ENCODE measurements around the gene ARHGEF12.
A peak's percentile ranks its signal among the peaks of the same experiment; 100 is the strongest.

The ARHGEF12 gene

GRCh38 chr11:120334332-120334731 lies 1.9 kb upstream of the ARHGEF12 start:
- DNase-seq (ENCODE audit: low read depth, low spot score): no peak
- Histone ChIP-seq H3K4me3 (no peak overlapping the region), H3K9ac (ENCODE audit: insufficient read length) (no peak overlapping the region), H3K27ac (no peak overlapping the region), H3K36me3 (ENCODE audit: insufficient read depth, low read length) (peaks cover 11% of the 10 kb centered on the region), H3K9me3 (ENCODE audit: low read depth, low read length) (no peaks in the 10 kb centered on the region)
- TF ChIP-seq EZH2 (IDR thresholded peaks at IDR 0.05) (no peak), POLR2AphosphoS5 (IDR thresholded peaks at IDR 0.05; ENCODE audit: borderline replicate concordance, low read depth, low read length) (no peak), FOXP2 (optimal IDR thresholded peaks at IDR 0.05; ENCODE audit: control extremely low read depth, extremely low read length, insufficient read depth) (no peak)

DNA sequence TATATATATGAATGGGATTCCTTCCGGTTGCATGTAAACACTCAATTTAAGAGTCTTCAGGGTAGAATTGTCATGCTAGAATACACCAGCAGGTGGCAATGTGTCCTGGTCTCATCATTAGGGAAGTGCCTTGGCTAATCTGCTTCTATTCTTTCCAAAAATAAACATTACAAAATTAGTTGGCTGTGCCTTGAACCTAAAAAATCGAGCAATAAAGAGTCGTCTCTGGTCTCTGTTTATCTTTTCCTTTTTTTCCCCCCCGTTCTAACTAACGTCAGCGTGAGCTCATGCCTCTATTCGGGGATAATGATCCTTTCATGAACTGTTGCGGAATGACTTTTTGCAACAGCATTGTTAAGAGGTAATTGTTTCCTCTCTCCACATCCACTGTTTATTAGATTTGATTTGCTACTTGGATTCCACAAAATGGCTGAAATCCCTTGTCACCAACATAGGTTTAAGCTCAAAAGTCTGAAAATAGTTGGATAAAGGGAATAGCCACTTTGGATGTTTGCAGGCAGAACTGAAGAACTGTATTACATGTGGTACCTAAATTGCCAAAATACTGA lies 1.2 kb upstream of the ARHGEF12 start:
- DNase-seq (ENCODE audit: low read depth, low spot score): peak; percentile 82
- H3K4me3 ChIP-seq: peak overlapping the region; percentile 90
- TF ChIP-seq EZH2 (IDR thresholded peaks at IDR 0.05) (no peak), FOXP2 (optimal IDR thresholded peaks at IDR 0.05; ENCODE audit: control extremely low read depth, extremely low read length, insufficient read depth) (no peak), POLR2AphosphoS5 (IDR thresholded peaks at IDR 0.05; ENCODE audit: borderline replicate concordance, low read depth, low read length) (no peak)
- peak overlapping the region; percentile 82 for H3K27ac ChIP-seq
- H3K9ac ChIP-seq (ENCODE audit: insufficient read length): peak overlapping the region; percentile 70
- peaks cover 9% of the 10 kb centered on the region for H3K36me3 ChIP-seq (ENCODE audit: insufficient read depth, low read length)
- H3K9me3 ChIP-seq (ENCODE audit: low read depth, low read length): no peaks in the 10 kb centered on the region

GRCh38 chr11:120335556-120335907 lies 681 bp upstream of the ARHGEF12 start:
- TF ChIP-seq POLR2AphosphoS5 (IDR thresholded peaks at IDR 0.05; ENCODE audit: borderline replicate concordance, low read depth, low read length) (no peak), FOXP2 (optimal IDR thresholded peaks at IDR 0.05; ENCODE audit: control extremely low read depth, extremely low read length, insufficient read depth) (no peak), EZH2 (IDR thresholded peaks at IDR 0.05) (no peak)
- peak overlapping the region; percentile 90 for H3K4me3 ChIP-seq
- H3K9me3 ChIP-seq (ENCODE audit: low read depth, low read length): no peaks in the 10 kb centered on the region
- no peak for DNase-seq (ENCODE audit: low read depth, low spot score)
- H3K27ac ChIP-seq: peak overlapping the region; percentile 82
- peak overlapping the region; percentile 70 for H3K9ac ChIP-seq (ENCODE audit: insufficient read length)
- H3K36me3 ChIP-seq (ENCODE audit: insufficient read depth, low read length): peaks cover 4% of the 10 kb centered on the region

- no peaks in the 10 kb centered on the region for H3K9me3 ChIP-seq (ENCODE audit: low read depth, low read length)
- no peak for DNase-seq (ENCODE audit: low read depth, low spot score)
- TF ChIP-seq POLR2AphosphoS5 (IDR thresholded peaks at IDR 0.05; ENCODE audit: borderline replicate concordance, low read depth, low read length) (no peak), EZH2 (IDR thresholded peaks at IDR 0.05) (no peak)
- no peaks in the 10 kb centered on the region for H3K36me3 ChIP-seq (ENCODE audit: insufficient read depth, low read length)
- H3K4me3 ChIP-seq: peak overlapping the region; percentile 90
- H3K27ac ChIP-seq: peak overlapping the region; percentile 47
- H3K9ac ChIP-seq (ENCODE audit: insufficient read length): peak overlapping the region; percentile 78
Observed at GRCh38 chr11:120336641-120337354, 585 bp downstream of the ARHGEF12 start.

DNA sequence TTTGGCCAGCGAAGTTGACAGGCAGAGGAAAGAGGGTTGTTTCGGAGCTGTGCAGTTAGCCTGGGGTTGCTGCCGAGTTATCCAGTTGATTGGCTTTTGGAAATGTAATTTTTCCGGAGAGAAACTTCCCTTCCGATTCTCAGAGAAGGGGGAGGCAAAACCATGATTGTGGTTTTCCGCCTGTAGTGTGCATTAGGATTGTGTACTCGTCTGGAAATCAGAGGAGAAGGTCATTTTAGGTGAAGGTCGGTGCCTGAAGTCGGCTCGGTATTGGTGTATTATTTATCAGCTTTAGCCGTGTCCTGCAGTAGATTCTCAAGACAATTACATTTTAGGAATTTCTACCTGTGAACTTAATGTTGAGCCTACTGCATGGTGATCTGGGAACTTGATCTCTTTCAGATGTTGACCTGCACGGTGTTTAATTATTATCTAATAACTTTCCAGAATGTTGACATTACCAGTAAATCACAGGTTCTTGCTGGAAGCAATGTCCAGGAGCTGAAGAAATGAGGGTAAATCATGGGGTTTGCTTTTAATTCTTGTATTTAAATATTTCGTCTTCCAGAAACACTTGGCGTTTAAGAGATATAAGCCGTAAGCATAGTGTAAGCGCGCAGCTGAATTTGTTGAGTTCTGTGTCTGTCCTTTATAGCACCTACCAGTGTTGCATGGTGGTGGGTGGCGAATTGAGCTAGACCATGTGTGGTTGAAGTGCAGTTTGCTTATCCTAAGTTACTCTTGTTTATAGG lies 1.3 kb downstream of the ARHGEF12 start:
- TF ChIP-seq EZH2 (IDR thresholded peaks at IDR 0.05): no peak
- TF ChIP-seq POLR2AphosphoS5 (IDR thresholded peaks at IDR 0.05; ENCODE audit: borderline replicate concordance, low read depth, low read length): no peak
- no peak for TF ChIP-seq FOXP2 (optimal IDR thresholded peaks at IDR 0.05; ENCODE audit: control extremely low read depth, extremely low read length, insufficient read depth)
- Histone ChIP-seq H3K4me3 (peak overlapping the region; percentile 90), H3K9ac (ENCODE audit: insufficient read length) (peak overlapping the region; percentile 78), H3K9me3 (ENCODE audit: low read depth, low read length) (no peaks in the 10 kb centered on the region), H3K27ac (peak overlapping the region; percentile 47), H3K36me3 (ENCODE audit: insufficient read depth, low read length) (peaks cover 3% of the 10 kb centered on the region; the same call in 1 of the 2 replicates)
- no peak for DNase-seq (ENCODE audit: low read depth, low spot score)

- H3K9me3 ChIP-seq (ENCODE audit: low read depth, low read length): no peaks in the 10 kb centered on the region
- TF ChIP-seq FOXP2 (optimal IDR thresholded peaks at IDR 0.05; ENCODE audit: control extremely low read depth, extremely low read length, insufficient read depth) (no peak), POLR2AphosphoS5 (IDR thresholded peaks at IDR 0.05; ENCODE audit: borderline replicate concordance, low read depth, low read length) (no peak), EZH2 (IDR thresholded peaks at IDR 0.05) (no peak)
- DNase-seq (ENCODE audit: low read depth, low spot score): no peak
- no peak overlapping the region for H3K27ac ChIP-seq
- peak overlapping the region; percentile 90 for H3K4me3 ChIP-seq
- H3K9ac ChIP-seq (ENCODE audit: insufficient read length): peak overlapping the region; percentile 78
- H3K36me3 ChIP-seq (ENCODE audit: insufficient read depth, low read length): peaks cover 6% of the 10 kb centered on the region; the same call in 1 of the 2 replicates
Observed at GRCh38 chr11:120338107-120338933, 2.1 kb downstream of the ARHGEF12 start.

DNA sequence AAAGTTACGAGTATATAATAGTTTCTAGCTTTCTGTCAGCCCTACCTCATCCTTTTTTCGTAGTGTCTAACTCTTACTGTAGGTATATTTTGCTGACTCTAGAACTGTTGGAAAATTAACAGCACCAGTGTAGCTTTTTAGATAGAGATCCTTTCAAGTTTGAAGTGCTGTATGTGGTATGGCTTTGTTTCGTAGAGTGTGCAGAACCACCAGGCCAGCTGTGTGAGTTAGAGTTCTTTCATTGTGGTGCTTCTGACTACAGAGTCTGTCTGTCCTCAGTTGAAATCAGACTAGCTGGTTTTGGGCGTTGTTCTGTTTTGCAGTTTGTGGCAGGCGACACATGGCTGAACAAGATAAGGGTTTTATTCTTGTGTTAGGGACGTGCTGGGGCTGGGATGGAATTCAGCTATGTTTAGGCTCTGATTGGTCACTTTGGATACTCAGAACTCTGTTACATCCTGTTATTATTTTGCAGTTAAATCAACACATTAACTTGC lies 3.2 kb downstream of the ARHGEF12 start:
- TF ChIP-seq EZH2 (IDR thresholded peaks at IDR 0.05) (no peak), FOXP2 (optimal IDR thresholded peaks at IDR 0.05; ENCODE audit: control extremely low read depth, extremely low read length, insufficient read depth) (no peak), POLR2AphosphoS5 (IDR thresholded peaks at IDR 0.05; ENCODE audit: borderline replicate concordance, low read depth, low read length) (no peak)
- Histone ChIP-seq H3K27ac (no peak overlapping the region), H3K9me3 (ENCODE audit: low read depth, low read length) (no peaks in the 10 kb centered on the region), H3K4me3 (peak overlapping the region; percentile 90), H3K9ac (ENCODE audit: insufficient read length) (peak overlapping the region; percentile 2), H3K36me3 (ENCODE audit: insufficient read depth, low read length) (peaks cover 6% of the 10 kb centered on the region; the same call in 1 of the 2 replicates)
- DNase-seq (ENCODE audit: low read depth, low spot score): no peak

Measured in SK-N-MC (cell line).